HTERT RPE-1 (cell line): ENCODE results near the gene OTC.

Experiments
- in situ Hi-C: fragments of 300-500 bp; cut with MboI; formaldehyde crosslinking; loops from 4 replicates; pipeline ENCODE4 v1.14.3; 2020; ENCODE audit warnings: low sequenced_read_pairs

The OTC gene

DNA sequence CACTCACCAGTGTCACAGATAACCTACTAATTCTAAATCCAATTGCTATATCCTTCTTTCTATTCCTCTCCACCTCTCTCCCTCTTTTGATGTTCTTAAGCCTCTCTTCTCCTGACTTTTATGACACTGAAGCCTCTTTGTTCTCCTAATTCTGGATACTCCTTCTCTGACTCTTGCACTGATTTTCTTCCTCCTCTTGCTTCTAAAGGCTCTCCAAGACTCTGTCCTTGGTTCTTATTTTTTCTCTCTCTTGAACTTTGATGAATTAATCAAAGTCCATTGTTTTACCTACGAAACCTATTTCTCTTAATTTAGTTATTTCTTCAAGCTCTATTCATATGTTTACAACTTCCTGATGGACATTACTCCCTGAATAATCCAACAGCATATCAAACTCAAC, 113.3 kb downstream of the OTC start:
- in situ Hi-C loops, result no loop called here

GRCh38 chrX:38468563-38469157, 116.3 kb downstream of the OTC start:
- in situ Hi-C loops, result no loop called here
